Activated T-cell treated with anti-CD3 and anti-CD28 coated beads for 4 hours (primary cell): Measurements from ENCODE around the gene JAG2.
A peak's percentile ranks its signal among the peaks of the same experiment; 100 is the strongest.

Source experiments
- DNase-seq: peaks from one replicate; pipeline ENCODE4 v3.0.0-alpha.2; 2020

Gene JAG2

GRCh38 chr14:105107781-105108515 lies 60.6 kb downstream of the JAG2 start:
- DNase-seq, result no peak

GRCh38 chr14:105107351-105107750 lies 61.2 kb downstream of the JAG2 start:
- no peak for DNase-seq

- DNase-seq, result no peak
Measured at GRCh38 chr14:105105158-105105557, 63.4 kb downstream of the JAG2 start.

GRCh38 chr14:105102893-105103292 lies 65.7 kb downstream of the JAG2 start:
- no peak for DNase-seq

GRCh38 chr14:105102361-105102870 lies 66.2 kb downstream of the JAG2 start:
- no peak for DNase-seq

GRCh38 chr14:105100910-105101309 lies 67.7 kb downstream of the JAG2 start:
- no peak for DNase-seq

- DNase-seq, result no peak
Measured at GRCh38 chr14:105099778-105100177, 68.8 kb downstream of the JAG2 start.

GRCh38 chr14:105098316-105098715 lies 70.3 kb downstream of the JAG2 start:
- no peak for DNase-seq

GRCh38 chr14:105097794-105098127 lies 70.8 kb downstream of the JAG2 start:
- DNase-seq, result no peak

- DNase-seq, result no peak
Measured at GRCh38 chr14:105096206-105096875, 72.2 kb downstream of the JAG2 start.

GRCh38 chr14:105095236-105095805 lies 73.3 kb downstream of the JAG2 start:
- DNase-seq, result no peak

GRCh38 chr14:105094193-105094907 lies 74.2 kb downstream of the JAG2 start:
- DNase-seq, result no peak

GRCh38 chr14:105093431-105094192 lies 75.0 kb downstream of the JAG2 start:
- peak; percentile 58 for DNase-seq

- DNase-seq, result peak; percentile 40
Measured at GRCh38 chr14:105093038-105093430, 75.5 kb downstream of the JAG2 start.

- no peak for DNase-seq
Measured at GRCh38 chr14:105092171-105093037, 76.2 kb downstream of the JAG2 start.

- DNase-seq, result no peak
Measured at GRCh38 chr14:105091517-105092170, 76.9 kb downstream of the JAG2 start.

- DNase-seq, result no peak
Measured at GRCh38 chr14:105091054-105091516, 77.5 kb downstream of the JAG2 start.
